HG02885 (cell line): ENCODE measurements around the gene CCNJ.

Experiments used
- ATAC-seq: cut with Tn5 transposase; IDR thresholded peaks from one replicate; pipeline ENCODE4 v1.9.1; 2021; ENCODE audit warnings: mild to moderate bottlenecking; ENCODE audit not compliant: unreplicated experiment, poor library complexity

Gene CCNJ

DNA sequence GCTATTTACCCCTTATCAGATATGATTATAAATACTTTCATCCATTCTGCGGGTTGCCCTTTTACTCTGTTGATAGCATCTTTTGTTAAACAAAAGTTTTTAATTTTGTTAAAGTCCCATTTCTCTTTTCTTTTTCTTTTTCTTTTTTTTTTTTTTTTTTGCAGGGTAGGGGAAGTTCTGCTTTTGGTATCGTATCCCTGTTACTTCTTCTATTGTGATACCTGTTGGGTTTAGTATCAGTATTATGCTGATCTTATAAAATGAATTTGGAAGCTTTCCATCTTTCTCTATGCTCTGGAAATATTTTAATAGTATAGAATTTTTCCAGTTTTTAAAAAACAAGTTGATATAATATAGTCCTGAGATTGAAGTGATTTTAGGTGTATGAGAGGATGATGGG is 6.0 kb downstream of the CCNJ start:
- no peak for ATAC-seq

DNA sequence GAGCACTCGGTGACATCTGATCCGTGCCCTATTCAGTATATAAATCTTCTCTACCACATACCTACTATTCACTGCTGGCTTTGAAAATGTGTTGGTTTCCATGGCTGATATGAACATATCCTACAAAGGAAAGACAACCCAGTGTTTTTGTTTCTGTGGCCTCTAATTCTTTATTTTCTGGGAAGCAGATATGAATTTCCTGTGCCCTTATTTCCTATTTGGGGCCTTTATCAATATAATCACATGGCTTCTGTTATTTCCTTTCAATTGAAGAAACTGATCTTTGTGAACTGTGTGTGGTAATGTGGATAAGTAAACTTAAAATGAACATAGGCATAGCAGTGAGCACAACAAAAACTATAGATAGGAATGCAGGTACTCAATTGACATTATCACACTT is 10.6 kb downstream of the CCNJ start:
- no peak for ATAC-seq

DNA sequence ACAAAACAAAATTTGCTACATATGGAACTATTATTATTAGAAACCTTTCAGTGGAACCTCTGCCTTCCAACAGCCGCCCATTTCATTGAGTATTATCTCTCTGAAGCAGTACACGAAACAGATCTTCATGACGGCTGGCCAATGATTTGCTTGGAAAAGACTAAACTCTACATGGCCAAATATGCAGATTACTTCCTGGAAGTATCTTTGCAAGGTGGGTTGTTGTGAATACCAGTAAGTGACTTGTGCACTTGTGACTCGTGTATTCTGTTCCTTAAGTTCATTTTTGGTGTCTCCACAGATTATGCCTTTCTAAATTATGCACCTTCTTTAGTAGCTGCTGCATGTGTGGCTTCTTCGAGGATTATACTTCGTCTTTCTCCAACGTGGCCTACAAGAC is 13.4 kb downstream of the CCNJ start:
- no peak for ATAC-seq

DNA sequence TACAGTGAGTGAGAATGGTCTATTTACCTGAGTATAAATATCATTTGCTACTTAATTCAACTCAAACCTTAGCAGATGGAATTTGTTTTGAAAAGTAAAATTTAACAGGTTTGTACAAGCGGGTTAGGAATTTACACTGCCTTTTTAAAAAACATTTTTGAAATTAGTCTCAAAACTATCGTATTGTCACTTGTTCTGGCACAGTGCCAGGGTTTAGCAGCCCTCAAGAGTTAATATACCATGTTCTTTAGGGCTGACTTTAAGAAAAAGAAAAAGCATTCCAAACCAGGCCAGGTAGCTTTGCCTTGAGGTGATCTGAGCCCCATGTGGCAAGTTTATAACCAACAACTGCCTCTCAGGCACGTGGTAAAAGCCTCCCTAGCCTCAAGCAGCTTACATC is 17.8 kb downstream of the CCNJ start:
- ATAC-seq, result no peak

DNA sequence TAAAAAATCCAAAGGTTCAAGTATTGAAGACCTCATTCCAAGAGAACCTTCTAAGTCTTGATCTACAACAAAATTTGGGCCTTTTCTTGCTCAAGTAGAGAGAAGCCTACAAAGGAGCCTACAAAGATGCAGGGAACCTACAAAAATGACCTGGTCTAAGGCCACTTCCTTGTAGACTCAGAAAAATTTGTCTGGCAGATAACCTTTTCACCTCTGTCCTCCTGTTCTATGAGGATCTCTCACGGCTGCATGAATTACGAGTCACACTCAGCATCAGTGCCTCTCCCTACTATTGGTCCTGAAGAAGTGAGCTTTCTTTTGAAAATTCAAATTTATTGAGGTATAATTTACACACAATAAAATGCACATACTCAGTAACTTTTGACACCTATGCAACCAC is 29.3 kb downstream of the CCNJ start:
- ATAC-seq, result no peak

DNA sequence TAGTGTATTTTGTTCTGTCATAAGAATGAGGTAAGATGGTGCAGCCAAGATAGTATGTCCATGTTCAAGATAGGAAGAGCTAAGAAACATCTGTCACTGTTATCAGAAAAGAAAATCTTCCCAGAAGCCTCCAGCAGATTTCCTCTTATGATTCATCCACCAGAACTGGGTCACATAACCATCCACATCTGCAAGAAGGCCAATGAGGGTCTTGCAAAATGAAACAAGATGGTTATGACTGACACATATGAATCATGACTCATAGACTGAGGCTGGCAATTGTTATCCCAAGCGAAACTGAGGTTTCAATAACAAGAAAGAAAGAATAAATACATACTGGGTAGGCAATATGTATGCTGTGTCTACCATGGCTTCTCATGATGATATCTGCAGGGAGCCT is 30.3 kb downstream of the CCNJ start:
- ATAC-seq, result no peak

DNA sequence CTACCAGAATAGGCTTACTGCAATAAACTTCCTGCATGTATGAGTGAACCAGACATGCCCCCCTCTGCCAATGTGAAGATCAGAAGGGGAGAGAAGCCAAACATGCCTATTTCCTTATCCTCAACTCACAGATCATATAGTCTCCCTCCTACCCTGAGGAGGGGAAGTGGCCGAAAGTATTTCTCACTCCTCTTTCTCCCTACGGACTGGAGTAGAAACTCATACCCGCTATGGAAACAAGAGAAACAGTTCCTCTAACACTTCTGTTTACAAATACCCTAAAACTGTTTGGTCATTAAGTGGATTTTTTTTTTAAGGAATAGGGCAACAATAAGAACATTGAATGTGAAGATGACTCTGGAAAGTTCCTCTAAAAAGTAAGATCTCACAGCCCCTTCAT is 31.4 kb downstream of the CCNJ start:
- ATAC-seq, result no peak

DNA sequence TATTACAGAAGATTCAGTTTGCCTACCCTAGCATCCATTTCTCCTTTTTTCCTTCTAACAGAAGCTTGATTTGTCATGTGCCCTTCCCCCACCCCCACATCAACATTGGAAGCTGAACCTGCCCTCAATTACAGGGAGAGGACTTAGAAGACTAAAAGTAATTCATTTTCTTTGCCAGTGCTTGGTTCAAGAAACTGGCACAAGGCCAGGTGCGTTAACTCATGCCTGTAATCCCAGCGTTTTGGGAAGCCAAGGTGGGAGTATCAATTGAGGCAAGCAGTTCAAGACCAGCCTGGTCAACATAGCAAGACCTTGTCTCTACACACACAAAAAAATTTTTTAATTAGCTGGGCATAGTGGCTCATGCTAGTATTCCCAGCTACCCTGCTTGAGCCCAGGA is 32.6 kb downstream of the CCNJ start:
- no peak for ATAC-seq

DNA sequence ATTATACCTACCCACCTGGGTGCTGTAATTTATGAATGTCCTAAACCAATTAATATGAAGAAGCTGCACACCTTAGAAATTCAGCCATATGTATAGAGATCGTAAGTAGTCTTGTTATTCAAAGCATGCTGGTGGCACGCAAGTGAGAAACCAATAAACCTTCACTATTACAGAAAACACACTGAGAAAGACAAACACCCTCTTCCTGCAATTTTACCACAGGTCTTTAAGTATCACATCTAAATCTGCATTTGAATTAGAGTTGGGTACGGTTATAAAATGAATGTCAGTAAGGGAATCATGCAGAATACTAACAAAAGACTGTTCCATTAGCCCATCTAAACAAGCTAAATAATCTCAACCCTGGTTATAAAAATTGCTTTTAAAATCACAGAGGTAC is 33.8 kb downstream of the CCNJ start:
- no peak for ATAC-seq

DNA sequence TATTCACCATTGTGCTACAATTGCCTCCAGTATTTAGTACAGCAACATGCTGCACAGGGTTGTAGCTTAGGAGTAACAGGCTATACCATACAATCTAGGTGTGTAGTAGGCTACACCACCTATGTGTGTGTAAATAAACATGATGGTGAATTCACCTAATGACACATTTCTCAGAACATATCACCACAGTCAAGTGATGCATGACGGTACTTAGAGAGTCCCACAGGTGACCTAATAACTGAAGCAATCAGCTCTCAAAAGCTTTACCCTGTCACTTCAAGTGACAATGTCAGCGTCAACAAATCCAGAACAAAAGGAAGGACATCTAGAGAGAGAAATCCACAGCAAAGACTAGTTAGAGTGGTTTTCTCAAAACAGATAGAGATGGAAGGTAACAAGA is 38.8 kb downstream of the CCNJ start:
- no peak for ATAC-seq

DNA sequence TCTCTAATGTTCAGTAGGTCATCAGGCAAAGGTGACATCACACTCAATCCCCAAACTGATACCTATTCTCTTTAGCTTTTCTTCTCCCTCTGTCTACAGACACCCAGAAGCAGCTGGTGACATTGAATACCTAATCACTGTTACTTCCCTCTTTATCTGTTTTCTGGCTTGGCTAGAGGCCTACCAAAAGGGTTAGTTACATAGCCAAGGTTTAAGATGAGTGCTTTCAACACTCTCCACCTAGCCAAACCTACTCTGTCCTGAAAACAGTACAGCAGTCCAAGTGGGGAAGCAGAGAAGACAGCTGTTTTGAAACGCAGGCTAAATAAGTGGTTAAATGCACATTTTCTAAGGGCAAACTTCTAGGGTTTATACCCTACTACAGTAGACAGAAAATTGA is 39.4 kb downstream of the CCNJ start:
- ATAC-seq, result no peak

DNA sequence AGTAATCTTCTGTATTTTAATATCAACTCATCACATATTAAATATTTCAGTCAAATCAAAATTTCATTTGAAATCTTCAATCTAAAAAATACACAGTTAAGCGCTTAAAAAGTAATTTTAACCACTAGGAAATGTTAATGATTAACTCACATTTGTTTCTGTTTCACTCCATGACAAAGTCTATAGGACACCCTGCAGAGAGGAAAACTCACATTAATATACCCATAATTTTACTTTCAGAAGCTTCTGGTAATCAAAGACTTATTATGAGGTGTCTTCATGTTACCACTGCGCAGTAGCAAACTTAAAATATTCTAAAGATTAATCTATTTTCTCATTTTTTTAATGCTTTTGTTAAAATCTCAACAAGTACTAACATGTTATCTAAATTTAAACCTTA is 45.7 kb downstream of the CCNJ start:
- ATAC-seq, result no peak

DNA sequence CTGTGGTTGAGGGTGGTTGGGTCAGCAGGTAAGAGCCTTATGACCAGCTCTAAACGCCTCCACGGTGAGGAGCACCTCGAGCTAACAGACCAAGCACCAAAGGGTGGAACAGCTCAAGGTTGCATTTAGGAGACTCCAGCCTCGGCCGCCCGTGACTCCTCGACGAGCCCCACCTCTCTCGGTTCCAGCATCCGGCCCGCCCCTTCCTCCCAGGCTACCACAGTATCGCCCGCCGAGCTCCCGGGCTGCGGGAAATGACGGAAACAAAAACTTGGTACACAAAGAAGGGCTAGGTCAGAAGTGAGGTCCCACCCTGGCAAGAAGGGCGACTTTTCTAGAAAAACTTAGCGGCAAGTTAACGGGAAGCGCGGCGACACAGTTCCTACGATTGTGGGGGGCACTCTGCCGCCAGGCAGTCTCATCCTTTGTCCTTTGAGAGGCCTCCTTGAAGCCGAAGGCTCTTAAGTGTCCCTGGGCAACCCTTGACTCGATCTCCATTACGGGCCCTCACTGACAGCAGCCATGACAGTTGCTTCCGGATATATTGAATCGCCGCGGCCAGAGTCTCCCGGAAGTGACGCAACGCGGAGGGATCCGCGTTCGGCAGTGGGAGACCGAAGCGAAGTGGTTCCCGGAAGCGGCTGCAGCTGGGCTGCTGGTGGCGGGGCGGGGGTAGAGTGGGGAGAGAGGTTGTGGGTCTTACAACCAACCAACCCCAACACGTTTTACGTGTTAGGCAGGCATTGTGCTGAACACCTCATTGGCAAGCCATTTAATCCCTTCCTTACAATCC is 46.5 kb downstream of the CCNJ start:
- peak; percentile 90 for ATAC-seq

DNA sequence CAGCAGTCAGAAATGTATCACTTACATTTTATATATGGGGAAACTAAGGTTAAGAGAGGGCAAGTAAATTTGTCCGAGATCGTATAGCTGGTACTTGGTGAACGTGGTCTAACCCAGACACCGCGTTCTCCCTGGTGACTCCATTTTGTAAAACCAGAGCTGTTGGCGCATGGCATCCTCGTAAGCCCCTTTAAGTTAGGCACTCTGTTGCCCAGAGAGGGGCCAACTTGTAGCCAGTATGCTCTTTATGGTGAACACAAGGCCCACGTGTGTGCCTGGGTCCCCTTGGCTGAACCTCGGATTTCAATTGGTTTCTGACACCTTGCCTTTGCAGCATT is 47.0 kb downstream of the CCNJ start:
- ATAC-seq, result no peak

DNA sequence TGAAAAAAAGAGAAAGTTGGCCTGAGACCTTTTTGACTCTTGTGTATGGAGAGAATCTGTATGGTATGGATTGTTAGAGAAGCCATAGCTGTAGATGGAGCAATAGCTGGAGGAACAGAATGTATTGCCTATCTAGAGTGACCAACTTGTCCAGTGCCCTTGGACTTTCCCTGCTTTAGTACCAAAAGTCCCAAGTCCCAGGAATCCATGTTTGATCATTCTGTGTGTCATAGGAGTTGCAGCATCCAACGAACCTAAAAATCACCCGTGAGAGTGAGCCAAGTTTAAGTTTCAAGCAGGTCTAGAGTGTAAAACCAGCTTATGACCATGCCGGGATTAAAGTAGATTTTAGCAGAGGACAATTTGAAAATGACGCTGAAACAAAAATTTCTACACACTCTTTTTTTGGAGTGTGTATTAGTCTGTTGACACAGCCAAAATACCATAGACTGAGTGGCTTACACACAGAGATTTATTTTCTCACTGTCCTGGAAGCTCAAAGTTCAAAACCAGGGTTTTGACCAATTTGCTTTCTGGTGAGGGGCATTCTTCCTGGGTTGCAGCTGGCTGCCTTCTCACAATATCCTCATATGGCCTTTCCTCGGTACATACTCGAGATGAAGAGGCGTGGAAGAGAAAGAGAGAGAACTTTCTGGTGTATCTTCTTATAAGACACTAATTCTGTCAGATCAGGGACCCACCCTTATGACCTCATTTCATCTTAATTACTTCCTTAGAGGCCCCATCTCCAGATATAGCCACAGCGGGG is 49.8 kb downstream of the CCNJ start:
- no peak for ATAC-seq

DNA sequence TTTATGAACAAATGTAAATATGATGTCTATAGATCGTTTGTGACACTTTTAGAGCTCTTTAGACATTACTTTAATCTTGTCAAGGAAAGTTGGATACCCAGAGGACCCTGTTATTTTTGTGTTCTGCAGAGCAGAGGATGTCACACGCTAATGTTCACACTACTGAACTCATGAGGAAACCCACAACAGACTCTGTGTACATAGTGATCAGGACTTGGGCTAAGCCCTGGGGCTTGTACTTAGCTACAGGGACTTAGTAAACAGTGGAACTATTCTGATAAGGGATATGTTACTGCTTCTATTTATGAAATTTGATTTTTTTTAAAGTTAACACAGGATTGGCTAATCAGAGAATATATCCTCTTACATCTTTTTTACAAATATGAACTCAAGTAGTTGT is 50.6 kb downstream of the CCNJ start:
- no peak for ATAC-seq

DNA sequence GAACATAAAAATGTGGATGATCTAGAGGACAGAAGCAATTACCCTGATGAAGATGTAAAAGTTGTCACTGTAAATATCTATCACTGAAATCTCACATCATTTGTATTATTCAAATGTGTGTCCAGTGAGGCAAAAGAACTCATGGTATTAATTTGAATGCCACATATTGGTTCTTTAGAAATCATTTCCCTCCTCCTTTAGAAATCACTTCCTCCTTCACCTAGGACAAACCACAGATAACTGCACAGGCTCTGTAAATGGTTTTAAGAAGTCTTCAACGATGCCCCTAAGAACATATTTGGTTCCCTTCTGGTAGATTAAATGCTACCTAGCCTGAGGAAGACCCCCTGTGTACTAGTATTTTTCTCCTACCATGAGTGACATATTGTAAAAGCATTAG is 53.6 kb downstream of the CCNJ start:
- no peak for ATAC-seq

DNA sequence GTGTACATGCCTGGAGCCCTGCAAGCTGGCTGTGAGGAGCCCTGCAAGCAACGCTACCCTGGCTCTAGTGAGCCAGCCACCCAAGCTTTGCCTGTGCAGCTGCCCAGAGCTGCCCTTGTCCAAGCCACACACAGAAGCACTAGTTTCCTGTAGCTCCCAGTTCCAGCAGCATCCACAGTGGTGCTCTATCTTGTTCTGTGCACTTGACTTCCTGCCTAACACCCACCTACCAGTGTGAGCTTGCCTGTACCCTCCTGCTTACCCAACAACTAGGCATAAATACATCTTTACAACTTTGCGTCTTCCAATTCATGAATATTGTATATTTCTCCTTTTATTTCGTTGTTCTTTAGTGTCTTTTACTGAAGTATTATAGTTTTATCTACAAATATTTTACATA is 54.5 kb downstream of the CCNJ start:
- no peak for ATAC-seq

DNA sequence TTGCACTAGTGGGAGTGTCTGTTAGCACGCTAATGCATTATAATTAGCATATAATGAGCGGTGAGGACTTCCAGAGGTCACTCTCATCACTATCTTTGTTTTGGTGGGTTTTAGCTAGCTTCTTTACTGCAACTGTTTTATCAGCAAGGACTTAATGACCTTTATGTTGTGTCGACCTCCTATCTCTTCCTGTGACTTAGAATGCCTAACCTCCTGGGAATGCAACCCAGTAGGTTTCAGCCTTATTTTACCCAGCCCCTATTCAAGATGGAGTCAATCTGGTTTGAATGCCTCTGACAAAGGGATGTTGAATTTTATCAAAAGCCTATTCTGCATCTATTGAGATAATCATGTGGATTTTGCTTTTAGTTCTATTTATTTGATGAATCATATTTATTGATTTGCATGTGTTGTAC is 64.2 kb downstream of the CCNJ start:
- no peak for ATAC-seq
